Choroid plexus epithelial cell (primary cell): ENCODE results near the gene TLR8.

Experiments used
- DNase-seq: peaks from one replicate; pipeline ENCODE4 v3.0.0-alpha.2; 2010; ENCODE audit warnings: low read depth
- H3K4me3 ChIP-seq: 2 replicates; pipeline ENCODE4 v1.5.1; 2011; ENCODE audit warnings: low read depth, mild to moderate bottlenecking, control low read depth, low read length, moderate library complexity
- TF ChIP-seq, protein P1 (sequence below): conservative IDR thresholded peaks from 2 replicates; pipeline ENCODE4 v1.5.1; 2011; ENCODE audit warnings: low read depth, mild to moderate bottlenecking, control low read depth, inconsistent platforms, low read length, moderate library complexity

Gene TLR8

DNA sequence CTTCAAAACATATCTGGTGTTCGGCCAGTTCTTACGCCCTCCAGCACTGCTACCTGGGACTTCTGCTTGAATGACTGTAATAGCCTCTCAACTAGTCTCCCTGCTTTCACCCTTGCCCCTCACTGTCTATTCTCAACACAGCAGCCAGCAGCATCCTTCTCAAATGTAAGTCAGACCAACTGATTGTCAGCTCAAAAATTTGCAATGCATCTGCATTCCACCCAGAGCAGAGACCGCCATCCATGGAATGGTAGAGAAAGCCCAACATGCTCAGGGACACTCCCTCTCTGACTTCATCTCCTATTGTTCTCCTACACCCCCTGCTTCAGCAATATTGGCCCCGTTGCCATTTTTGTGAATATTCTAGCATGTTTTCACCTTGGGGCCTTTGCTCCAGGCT, 33.7 kb upstream of the TLR8 start:
- no peak for DNase-seq
- no peak overlapping the region for H3K4me3 ChIP-seq
- TF ChIP-seq, protein P1, sequence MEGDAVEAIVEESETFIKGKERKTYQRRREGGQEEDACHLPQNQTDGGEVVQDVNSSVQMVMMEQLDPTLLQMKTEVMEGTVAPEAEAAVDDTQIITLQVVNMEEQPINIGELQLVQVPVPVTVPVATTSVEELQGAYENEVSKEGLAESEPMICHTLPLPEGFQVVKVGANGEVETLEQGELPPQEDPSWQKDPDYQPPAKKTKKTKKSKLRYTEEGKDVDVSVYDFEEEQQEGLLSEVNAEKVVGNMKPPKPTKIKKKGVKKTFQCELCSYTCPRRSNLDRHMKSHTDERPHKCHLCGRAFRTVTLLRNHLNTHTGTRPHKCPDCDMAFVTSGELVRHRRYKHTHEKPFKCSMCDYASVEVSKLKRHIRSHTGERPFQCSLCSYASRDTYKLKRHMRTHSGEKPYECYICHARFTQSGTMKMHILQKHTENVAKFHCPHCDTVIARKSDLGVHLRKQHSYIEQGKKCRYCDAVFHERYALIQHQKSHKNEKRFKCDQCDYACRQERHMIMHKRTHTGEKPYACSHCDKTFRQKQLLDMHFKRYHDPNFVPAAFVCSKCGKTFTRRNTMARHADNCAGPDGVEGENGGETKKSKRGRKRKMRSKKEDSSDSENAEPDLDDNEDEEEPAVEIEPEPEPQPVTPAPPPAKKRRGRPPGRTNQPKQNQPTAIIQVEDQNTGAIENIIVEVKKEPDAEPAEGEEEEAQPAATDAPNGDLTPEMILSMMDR: no peak

DNA sequence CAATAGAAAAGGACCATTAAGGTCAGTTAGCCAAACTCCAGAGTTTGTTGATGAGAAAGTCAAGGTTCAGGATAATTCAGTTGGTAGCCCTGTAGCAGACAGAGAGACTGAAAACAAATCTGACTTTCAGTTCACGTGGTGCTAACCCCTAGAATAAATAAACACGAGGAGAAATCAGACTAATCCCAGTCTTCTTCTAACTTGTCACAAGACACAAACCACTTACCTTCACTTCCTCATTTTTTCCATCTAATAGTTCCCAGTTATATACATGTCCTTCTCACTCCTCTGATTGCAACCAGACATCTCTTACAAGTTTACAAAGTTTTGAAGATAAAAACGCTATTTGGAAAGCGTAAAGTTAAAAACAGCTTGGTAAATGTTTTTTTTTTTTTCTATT, 31.8 kb upstream of the TLR8 start:
- DNase-seq: no peak
- H3K4me3 ChIP-seq: no peak overlapping the region
- TF ChIP-seq, protein P1: no peak

- no peak for DNase-seq
- no peak overlapping the region for H3K4me3 ChIP-seq
- TF ChIP-seq, protein P1: no peak
Measured at GRCh38 chrX:12877386-12877785, 29.0 kb upstream of the TLR8 start.

DNA sequence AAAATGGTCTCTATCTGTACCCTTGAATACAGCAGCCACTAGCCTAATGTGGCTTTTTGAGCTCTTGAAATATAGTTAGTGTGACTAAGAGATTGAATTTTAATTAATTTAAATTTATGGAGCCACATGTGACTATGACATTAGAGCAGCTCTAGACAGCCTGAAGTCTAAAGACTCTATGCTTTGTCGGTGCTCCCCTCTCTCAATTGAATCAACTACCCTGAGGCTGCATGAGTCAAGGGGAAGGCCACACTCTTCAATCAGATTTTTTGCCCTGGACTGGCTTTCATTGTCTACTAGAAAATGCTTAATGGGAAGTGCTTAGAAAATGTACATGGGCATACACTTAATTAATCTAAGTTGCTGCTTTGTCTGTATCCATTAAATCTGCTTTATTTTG, 27.9 kb upstream of the TLR8 start:
- TF ChIP-seq, protein P1: no peak
- DNase-seq: no peak
- no peak overlapping the region for H3K4me3 ChIP-seq

GRCh38 chrX:12881914-12882313, 24.5 kb upstream of the TLR8 start:
- no peak overlapping the region for H3K4me3 ChIP-seq
- no peak for DNase-seq
- TF ChIP-seq, protein P1: no peak

DNA sequence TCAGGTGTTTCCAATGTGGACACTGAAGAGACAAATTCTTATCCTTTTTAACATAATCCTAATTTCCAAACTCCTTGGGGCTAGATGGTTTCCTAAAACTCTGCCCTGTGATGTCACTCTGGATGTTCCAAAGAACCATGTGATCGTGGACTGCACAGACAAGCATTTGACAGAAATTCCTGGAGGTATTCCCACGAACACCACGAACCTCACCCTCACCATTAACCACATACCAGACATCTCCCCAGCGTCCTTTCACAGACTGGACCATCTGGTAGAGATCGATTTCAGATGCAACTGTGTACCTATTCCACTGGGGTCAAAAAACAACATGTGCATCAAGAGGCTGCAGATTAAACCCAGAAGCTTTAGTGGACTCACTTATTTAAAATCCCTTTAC, 20.9 kb upstream of the TLR8 start:
- no peak overlapping the region for H3K4me3 ChIP-seq
- TF ChIP-seq, protein P1: no peak
- no peak for DNase-seq

- TF ChIP-seq, protein P1: no peak
- no peak for DNase-seq
- H3K4me3 ChIP-seq: no peak overlapping the region
Measured at GRCh38 chrX:12886545-12886944, 19.9 kb upstream of the TLR8 start.
